NCI-H510A treated with DMSO at 0.1 percent for 48 hours (cell line): ENCODE measurements around the gene CTLA4.
"Not testable (repeated sequence)": the region's sequence is repeated elsewhere in the genome, so short reads cannot be mapped to it uniquely, and the experiment has no call there.

Experiments
- DNase-seq: peaks from one replicate; lab custom pipeline; 2025; lab: John Stamatoyannopoulos, UW

CTLA4 gene

GRCh38 chr2:203857656-203858055 is 9.9 kb upstream of the CTLA4 start:
- no peak for DNase-seq

GRCh38 chr2:203858176-203858575 is 9.4 kb upstream of the CTLA4 start:
- no peak for DNase-seq

GRCh38 chr2:203859030-203859789 is 8.4 kb upstream of the CTLA4 start:
- DNase-seq, result no peak

DNA sequence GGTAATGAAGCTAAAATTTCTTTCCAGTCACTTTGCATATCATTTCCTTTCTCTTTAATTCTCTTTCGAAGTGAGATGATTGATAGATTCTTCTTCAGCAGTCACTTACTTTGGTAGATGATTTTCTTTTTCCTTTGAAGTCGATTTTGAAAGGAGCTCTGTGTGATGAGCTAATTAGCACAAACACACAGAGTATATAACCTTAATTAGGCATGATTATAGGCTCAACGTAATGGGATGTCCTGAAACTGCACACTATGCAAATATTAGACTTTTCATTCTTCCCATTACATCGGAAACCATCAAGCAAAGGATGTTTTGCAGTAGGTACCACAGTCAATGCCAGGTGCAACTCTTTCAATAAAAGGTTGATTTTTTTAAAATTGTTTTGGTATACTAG is 6.4 kb upstream of the CTLA4 start:
- no peak for DNase-seq

- no peak for DNase-seq
These were observed 6.0 kb upstream of the CTLA4 start for GRCh38 chr2:203861607-203862006.

DNA sequence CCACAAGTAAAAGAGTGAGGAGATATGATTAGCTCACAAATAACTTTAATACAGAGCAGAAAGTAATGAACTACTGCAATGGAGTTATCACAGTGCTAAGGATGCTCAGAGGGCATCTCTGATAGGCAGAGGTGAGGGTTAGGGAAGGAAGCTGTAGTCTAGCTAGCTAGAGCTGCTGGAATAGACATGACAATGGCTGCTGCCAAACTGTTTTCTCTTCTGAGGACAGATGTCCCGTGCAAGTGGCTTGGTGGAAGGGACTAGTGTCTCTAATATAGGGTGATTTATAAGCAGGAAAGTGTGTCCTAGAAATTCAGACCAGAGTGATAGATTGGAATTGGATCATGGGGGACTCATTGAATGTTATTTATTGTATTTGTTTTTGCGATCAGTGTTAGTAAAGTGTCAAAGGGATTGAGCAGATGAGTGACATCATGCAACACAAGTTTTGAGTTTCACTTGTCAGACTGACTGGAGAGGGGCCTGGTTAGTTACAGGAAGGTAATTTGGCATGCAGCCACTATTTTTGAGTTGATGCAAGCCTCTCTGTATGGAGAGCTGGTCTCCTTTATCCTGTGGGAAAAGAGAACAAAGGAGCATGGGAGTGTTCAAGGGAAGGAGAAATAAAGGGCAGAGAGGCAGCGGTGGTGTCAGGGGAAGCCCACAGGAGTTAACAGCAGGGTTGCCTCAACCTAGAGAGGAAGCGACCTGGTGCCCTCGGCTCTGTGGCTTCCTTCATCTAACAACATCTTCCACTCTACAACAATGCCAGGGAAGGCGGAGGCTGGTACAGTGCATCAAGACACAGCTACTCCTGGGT is 1.9 kb downstream of the CTLA4 start:
- DNase-seq, result peak; percentile 22

GRCh38 chr2:203870481-203870880 is 2.9 kb downstream of the CTLA4 start:
- no peak for DNase-seq

GRCh38 chr2:203870941-203871340 is 3.4 kb downstream of the CTLA4 start:
- no peak for DNase-seq

DNA sequence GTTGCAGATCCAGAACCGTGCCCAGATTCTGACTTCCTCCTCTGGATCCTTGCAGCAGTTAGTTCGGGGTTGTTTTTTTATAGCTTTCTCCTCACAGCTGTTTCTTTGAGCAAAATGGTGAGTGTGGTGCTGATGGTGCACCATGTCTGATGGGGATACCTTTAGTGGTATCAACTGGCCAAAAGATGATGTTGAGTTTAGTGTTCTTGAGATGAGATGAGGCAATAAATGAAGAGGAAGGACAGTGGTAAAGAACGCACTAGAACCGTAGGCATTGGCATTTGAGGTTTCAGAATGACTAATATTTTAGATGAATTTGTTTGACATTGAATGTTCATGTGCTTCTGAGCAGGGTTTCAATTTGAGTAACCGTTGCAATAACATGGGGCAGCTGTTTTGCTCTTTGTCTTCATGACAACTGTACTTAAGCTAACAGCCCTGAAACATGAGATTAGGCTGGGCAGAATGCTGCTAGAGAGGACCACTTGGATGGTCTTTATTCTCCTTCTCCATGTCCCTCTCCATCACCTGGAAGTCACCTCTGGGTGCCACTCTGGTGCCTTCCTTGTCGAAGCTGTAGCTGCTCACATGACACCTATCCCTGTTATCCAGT is 3.9 kb downstream of the CTLA4 start:
- DNase-seq, result no peak

GRCh38 chr2:203873461-203873860 is 5.9 kb downstream of the CTLA4 start:
- no peak for DNase-seq

- no peak for DNase-seq
These were observed 6.5 kb downstream of the CTLA4 start for GRCh38 chr2:203873921-203874631.

- DNase-seq, result no peak
These were observed 7.9 kb downstream of the CTLA4 start for GRCh38 chr2:203875471-203875870.

DNA sequence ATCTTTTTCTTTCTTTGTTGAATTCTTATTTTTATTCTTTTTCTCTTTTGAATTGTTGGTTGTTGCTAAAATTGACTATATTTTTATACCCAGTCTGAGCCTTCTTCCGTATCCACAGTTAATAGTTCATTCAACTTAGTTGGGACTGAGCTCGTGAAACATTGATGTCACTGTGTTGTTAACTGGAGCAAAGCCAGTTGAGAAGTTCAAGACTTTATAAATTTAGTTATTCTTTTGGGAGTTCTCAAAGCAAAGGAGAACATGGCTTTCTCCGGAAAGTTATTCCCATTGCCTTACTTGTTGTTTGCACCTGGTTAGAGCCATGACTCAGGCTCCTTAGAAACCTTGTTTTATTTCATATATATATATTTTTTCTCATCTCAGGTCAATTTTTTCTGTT is 8.8 kb downstream of the CTLA4 start:
- DNase-seq, result no peak

DNA sequence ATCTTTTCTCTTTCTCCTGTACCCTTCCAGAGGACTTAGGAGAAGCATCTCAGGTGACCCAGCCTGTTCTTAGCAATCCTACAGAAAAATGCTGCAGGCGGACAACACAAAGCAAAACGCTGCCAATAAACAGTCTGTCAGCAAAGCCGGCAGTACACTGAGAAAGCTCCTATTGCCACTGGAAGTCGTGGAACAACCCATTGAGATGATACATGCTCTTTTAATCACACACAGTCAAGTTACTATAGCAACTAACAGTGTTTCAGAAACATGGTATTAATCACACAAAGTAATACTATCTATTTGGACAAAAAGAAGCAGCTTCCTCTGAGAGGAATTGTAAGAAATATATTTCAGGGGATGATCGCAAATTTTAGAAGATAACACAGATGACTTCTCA is 10.5 kb downstream of the CTLA4 start:
- DNase-seq, result no peak

GRCh38 chr2:203880557-203881125 is 13.1 kb downstream of the CTLA4 start:
- no peak for DNase-seq

DNA sequence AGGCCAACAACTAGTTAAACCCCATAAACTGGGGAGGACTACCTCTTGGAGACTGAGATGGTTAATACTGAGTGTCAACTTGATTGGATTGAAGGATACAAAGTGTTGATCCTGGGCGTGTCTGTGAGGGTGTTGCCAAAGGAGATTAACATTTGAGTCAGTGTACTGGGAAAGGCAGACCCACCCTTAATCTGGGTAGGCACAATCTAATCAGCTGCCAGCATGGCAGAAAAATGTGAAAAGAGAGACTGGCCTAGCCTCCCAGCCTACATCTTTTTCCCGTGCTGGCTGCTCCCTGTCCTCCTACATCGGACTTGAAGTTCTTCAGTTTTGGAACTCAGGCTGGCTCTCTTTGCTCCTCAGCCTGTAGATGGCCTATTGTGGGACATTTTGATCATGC is 13.6 kb downstream of the CTLA4 start:
- not testable (repeated sequence) for DNase-seq

- no peak for DNase-seq
These were observed 15.0 kb downstream of the CTLA4 start for GRCh38 chr2:203882551-203882950.

- no peak for DNase-seq
These were observed 19.1 kb downstream of the CTLA4 start for GRCh38 chr2:203886661-203887151.

DNA sequence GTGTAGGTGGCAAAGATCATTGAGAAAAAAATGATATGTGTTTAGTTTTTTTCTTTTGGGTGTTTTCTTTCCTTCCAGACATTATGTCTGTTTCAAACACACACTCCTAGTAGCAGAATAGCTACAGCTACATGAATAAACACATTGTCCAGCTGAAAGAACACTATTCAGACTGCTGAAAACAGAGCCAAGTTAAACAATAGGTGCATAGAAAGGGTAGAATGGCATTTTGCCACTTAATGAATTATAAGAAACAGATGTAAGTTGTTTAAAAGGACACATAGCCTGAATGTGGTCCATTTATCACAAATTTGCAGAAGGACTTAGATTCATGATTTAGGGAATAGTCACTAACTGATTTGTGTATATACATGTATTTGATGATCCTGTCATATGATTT is 20.1 kb downstream of the CTLA4 start:
- DNase-seq, result no peak

DNA sequence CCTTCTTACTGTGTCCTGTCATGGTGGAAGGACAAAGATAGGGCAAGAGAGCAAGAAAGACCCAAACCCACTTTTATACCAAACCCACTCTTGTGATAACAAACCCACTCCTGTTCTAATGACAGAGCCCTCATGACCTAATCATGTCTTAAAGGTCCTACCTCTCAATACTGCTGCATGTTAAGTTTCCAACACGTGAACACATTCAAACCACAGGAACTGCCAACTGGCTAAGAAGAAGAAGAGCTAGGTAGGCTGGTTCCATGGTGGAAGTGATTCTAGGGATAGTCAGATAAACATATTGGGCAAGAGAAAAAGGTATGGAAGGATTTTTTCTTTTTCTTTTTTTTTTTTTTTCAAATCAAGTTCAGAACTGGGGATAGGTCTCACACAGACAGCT is 22.0 kb downstream of the CTLA4 start:
- DNase-seq, result no peak

DNA sequence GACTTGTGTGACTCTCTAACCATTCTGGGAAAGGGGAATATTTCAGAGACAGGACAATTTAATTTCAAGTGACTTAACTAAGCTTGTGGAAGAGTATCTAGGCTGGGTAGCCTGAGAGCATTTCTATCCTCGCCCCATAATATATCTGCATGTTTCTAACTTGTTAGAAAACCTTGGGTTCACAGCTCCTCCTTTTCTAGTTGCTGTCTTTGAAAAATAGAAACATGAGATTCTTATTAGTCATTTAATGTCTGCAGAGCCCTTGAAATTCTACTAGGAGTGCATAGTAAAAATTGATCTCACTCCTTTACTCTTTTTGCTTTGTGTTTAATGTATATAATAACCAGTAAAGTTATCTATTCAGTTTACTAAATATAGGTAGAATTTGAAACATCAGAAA is 22.4 kb downstream of the CTLA4 start:
- no peak for DNase-seq

DNA sequence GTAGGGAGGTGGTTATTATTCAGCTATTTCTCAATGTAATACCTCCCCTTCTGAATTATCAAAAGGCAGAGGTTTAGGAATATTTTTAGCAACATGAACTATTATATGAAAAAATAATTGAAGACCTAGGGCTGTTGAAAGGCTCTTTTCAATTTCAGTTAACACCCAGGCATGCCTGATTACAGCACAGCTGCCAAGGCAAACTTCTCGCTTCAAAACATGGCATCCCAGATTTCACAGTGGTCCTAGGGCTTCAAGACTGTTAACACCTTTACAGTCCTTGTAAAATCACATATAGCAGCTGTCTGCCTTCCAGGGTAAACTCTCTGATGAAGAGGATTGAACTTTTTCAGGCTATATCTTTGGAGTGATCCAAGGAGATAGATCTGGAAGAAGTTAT is 23.2 kb downstream of the CTLA4 start:
- no peak for DNase-seq
